SU-DHL-6 (cell line): ENCODE results near the gene ARPC1B.

Experiments
- CTCF ChIP-seq: fragments of 200-600 bp; sonication (generic); IDR thresholded peaks from one replicate; pipeline ENCODE4 v1.5.1; 2017; ENCODE audit warnings: antibody characterized with exemption, mild to moderate bottlenecking, low read length, moderate library complexity; ENCODE audit not compliant: insufficient read depth, poor library complexity, severe bottlenecking
- EZH2phosphoT487 ChIP-seq: fragments of 200-600 bp; sonication (generic), shearing (Covaris generic); conservative IDR thresholded peaks from 2 replicates; pipeline ENCODE4 v1.6.1; 2018; ENCODE audit warnings: mild to moderate bottlenecking, antibody characterized with exemption, low read length, moderate library complexity, mixed read lengths

GRCh38 chr7:99410635-99411034, 36.1 kb downstream of the ARPC1B start:
- TF ChIP-seq CTCF (no peak), EZH2phosphoT487 (no peak)
